CD4-positive, alpha-beta T cell treated with Interleukin-6 for 4 hours (primary cell): ENCODE measurements around the gene EPHB3.

ENCODE experiments used
- DNase-seq: peaks from one replicate; pipeline ENCODE4 v3.0.0-alpha.2; 2020; ENCODE audit warnings: mixed read lengths

The EPHB3 gene

GRCh38 chr3:184630861-184631471, 69.4 kb downstream of the EPHB3 start:
- no peak for DNase-seq

GRCh38 chr3:184631472-184631861, 69.9 kb downstream of the EPHB3 start:
- no peak for DNase-seq
